Tibial artery (tissue), 4 donors: ENCODE results near the gene RETSAT.
A peak's percentile ranks its signal among the peaks of the same experiment; 100 is the strongest.

Experiments used
- DNase-seq, 2 donors: peaks; one replicate each; pipeline ENCODE4 v3.0.0-alpha.2; 2019
- H3K27ac ChIP-seq, 2 donors: fragments of 200-600 bp; sonication (generic) in 1 of 2; 1 replicate in 1 of 2; 2 replicates in 1 of 2; pipeline ENCODE4 v1.5.1; 2018 to 2019; ENCODE audit warnings: mild to moderate bottlenecking in 1 of 2
- H3K27me3 ChIP-seq, 2 donors: fragments of 200-600 bp; sonication (generic) in 1 of 2; one replicate each; pipeline versions ENCODE4 v1.5.1 to v1.6.0; 2016 to 2019
- H3K36me3 ChIP-seq, 3 donors: fragments of 200-600 bp; sonication (generic) in 2 of 3; one replicate each; pipeline ENCODE4 v1.5.1; 2016 to 2019; ENCODE audit warnings: mild to moderate bottlenecking in 2 of 3
- H3K4me1 ChIP-seq, 4 donors: fragments of 200-600 bp; sonication (generic) in 2 of 4; 1 replicate in 3 of 4; 2 replicates in 1 of 4; pipeline ENCODE4 v1.5.1; 2016 to 2019
- H3K4me3 ChIP-seq, 2 donors: fragments of 200-600 bp; sonication (generic) in 1 of 2; 1 replicate in 1 of 2; 2 replicates in 1 of 2; pipeline ENCODE4 v1.5.1; 2018 to 2019; ENCODE audit warnings: mild to moderate bottlenecking in 2 of 2
- H3K9me3 ChIP-seq, 3 donors: fragments of 200-600 bp; sonication (generic) in 1 of 3; one replicate each; pipeline ENCODE4 v1.5.1; 2016 to 2019
- CTCF ChIP-seq, 2 experiments: fragments of 200-600 bp in 1 of 2; fragments of 450-650 bp in 1 of 2; IDR thresholded peaks; one replicate each; pipeline ENCODE4 v1.5.1; 2017 to 2019; ENCODE audit warnings: antibody characterized with exemption in 2 of 2, mild to moderate bottlenecking in 1 of 2, moderate library complexity in 1 of 2
- intact Hi-C: fragments of 100-400 bp; cut with DNase I; formaldehyde crosslinking; loops from one replicate; pipeline ENCODE4 v1.15.0; 2023; ENCODE audit warnings: low total_unique reads

RETSAT gene

DNA sequence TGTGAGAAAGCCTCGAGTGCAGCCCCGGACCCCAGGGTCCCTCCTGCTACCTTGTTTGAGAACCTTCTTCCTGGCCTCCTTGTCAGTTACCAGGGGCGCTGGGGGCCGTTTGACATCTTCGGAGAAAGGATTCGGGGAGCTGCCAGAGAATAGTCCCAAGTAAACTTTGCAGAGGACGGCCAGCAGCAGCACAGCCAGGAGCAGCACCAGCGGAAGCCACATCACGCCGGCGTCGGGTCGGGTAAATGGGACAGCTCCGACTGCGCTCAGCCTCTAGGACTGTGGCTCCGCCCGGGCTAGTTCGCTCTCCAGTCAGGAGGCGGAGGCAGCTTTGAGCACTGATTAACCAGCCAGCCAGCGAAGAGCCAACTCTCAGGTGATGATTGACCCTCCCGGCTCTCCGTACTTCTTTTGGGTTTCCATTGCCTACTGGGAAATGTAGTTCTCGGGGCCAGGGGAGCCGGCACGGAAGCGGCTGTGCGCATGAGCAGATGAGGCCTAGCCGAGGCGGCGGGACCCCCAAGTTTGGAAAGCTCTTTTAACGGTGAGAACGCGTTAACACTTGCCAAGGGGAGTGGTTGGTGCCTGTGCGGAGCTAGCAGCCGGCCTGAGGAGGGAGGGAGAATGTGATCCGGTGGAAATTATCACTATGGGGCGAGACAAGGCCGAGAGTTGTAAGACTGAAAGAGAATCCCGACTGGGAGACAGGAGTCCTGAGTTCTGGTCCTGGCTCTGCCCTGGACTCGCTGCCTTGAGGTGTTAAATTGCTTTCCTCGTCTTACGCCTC is at the start of gene RETSAT, which contains the start of gene ELMOD3:
Gene RETSAT, minus strand, starts transcription at position 243 of the 787 bp plus-strand sequence. Its CDS starts 21 bp downstream, at position 222.
Gene ELMOD3, plus strand, starts transcription at position 484 of the 787 bp plus-strand sequence. CDS start 2,430 bp downstream, outside the sequence.
- peak in 1 of 2 experiments; percentile 15 for TF ChIP-seq CTCF (IDR thresholded peaks at IDR 0.05)
- intact Hi-C loops = loop anchor here (1.0 kb wide), 1 partner anchor 26 kb away; no protein-coding TSS in a partner anchor
- peak within 1 kb of the TSS; percentile 86 to 92 for H3K27ac ChIP-seq
- H3K27me3 ChIP-seq = no peaks in the 10 kb centered on the region
- H3K4me1 ChIP-seq = peaks cover 0 to 38% (median 29%) of the 10 kb centered on the region in 4 donors
- peak; percentile 99 for DNase-seq
- H3K9me3 ChIP-seq = no peaks in the 10 kb centered on the region
- H3K36me3 ChIP-seq = peaks cover 21 to 38% (median 37%) of the 10 kb centered on the region in 3 donors
- H3K4me3 ChIP-seq = peak within 1 kb of the TSS; percentile 62 to 80

DNA sequence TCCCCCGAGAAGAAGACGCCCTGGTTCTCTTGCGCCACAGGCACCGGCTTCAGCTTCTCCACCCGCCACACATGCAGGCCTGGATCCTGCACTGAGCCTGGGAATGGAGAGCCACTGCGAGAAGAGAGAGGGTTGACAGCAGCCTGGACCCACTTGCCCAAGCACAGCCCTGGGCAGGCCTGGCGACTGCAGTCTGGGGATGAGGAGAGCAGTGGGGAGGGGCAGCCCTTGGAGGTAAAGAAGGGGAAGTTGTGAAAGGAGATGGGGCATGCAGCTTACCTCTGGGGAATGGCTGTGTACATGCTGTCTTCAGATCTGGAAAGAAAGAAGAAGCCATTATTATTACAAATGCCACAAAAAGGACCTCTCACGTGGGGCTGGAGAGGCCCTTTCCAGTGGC is 47.5 kb upstream of the RETSAT start:
- TF ChIP-seq CTCF (IDR thresholded peaks at IDR 0.05) = no peak
- intact Hi-C loops = no loop called here
- Histone ChIP-seq H3K27ac (no peak overlapping the region), H3K27me3 (no peaks in the 10 kb centered on the region), H3K9me3 (no peaks in the 10 kb centered on the region), H3K36me3 (peaks cover 0 to 43% (median 8%) of the 10 kb centered on the region in 3 donors), H3K4me3 (no peak overlapping the region), H3K4me1 (peaks cover 0 to 20% (median 12%) of the 10 kb centered on the region in 4 donors)
- no peak for DNase-seq

DNA sequence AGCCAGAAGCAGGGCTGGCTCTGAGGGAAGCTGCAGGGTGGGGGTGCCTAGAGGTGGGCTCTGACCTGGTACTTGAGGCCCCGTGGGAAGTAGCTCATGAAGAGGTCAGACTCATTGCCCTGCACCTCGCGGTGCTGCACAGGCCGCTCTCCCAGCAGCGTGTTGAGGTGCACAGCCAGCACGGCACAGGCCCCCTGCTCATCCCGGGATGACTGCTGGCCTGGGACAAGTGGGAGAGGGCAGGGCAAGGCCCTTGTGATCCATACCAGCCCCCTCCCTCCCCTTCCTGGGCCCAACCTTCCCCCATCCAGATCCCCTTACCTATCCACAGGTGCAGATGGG is 47.1 kb upstream of the RETSAT start:
- no peak for TF ChIP-seq CTCF (IDR thresholded peaks at IDR 0.05)
- Histone ChIP-seq H3K27me3 (no peaks in the 10 kb centered on the region), H3K4me1 (peaks cover 0 to 24% (median 16%) of the 10 kb centered on the region in 4 donors), H3K4me3 (no peak overlapping the region), H3K27ac (no peak overlapping the region), H3K36me3 (peaks cover 0 to 43% (median 8%) of the 10 kb centered on the region in 3 donors), H3K9me3 (no peaks in the 10 kb centered on the region)
- intact Hi-C loops = no loop called here
- DNase-seq = no peak

DNA sequence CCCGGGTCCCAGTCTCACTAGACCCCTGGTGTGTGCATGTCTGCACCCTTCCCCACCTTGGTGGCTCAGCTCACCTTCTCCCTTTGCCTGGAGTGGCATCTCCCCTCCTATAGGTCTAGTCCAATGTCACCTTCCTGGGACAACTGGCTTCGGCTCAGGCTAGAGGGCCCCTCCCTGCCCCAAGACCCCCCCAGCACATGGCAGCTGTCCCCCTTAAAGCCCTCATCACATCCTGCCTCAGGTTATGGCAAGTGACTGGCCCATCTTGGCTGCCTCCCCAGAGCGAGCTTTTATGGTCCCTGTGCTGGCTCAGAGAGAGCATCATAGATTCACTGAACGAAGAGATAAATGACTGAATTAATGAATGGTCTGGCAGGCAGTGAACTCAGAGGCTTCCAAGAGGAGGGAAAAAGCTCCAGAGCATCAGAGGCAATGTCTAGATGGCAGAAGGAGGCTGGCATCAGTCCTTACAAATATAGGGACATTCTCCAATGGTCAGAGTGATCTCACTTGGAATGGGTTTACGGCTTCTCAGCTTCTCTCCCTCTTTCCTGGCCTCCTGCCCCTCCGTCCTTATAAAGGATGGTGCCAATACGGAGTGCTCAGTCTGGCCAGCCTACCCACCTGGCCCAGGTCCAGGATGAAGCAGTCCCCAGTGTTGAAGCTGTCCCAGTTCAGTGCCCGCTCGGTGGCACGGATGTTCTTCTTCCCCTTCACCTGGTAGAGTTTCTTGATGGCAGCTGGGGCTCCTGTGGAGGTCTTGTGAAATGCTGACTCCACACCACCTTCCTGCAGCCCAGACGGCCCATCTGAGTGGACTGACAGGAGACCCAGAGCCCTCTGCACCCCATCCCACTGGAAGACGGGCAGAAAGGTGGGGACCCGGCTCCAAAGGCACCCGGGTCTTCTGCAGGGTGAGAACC is 46.5 kb upstream of the RETSAT start:
- no peak for TF ChIP-seq CTCF (IDR thresholded peaks at IDR 0.05)
- Histone ChIP-seq H3K4me1 (peaks cover 0 to 30% (median 20%) of the 10 kb centered on the region in 4 donors), H3K4me3 (no peak overlapping the region), H3K36me3 (peaks cover 0 to 43% (median 8%) of the 10 kb centered on the region in 3 donors), H3K27ac (peak overlapping the region in 1 of 2 donors; percentile 20), H3K27me3 (no peaks in the 10 kb centered on the region), H3K9me3 (no peaks in the 10 kb centered on the region)
- no peak for DNase-seq
- intact Hi-C loops = no loop called here

DNA sequence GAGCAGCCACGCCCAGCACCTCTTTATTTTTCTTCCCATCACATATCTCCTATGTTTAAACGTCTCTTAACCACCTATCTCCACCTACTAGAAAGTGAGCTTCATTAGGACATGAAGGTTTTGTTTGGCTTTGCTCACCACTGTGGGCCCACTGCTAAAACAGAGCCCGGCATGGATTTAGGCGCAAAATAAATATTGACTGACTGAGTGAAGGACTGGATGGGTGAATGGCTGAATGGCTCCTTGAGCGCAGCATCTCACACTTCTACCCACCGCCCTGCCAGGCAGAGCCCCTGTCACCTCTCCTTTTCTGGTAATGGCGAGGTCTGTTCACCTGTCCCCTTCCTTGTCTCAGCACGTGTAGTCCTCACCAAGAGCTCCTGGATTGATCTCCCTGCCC is 45.7 kb upstream of the RETSAT start:
- TF ChIP-seq CTCF (IDR thresholded peaks at IDR 0.05) = no peak
- peak in 1 of 2 donors; percentile 42 for DNase-seq
- no peak overlapping the region for H3K4me3 ChIP-seq
- H3K9me3 ChIP-seq = no peaks in the 10 kb centered on the region
- H3K27me3 ChIP-seq = no peaks in the 10 kb centered on the region
- peaks cover 0 to 37% (median 23%) of the 10 kb centered on the region in 4 donors for H3K4me1 ChIP-seq
- intact Hi-C loops = no loop called here
- H3K36me3 ChIP-seq = peaks cover 0 to 49% (median 8%) of the 10 kb centered on the region in 3 donors
- H3K27ac ChIP-seq = no peak overlapping the region
